HepG2 (cell line): ENCODE measurements around the gene CR2. TPM values are rescaled to one million over a fixed set of nuclear protein-coding genes. Genes with fewer than 3 reads are reported as not detected.

Experiments
- ATAC-seq: fragments of 200-7000 bp; cut with Tn5 transposase; 3 replicates; pipeline ENCODE4 v1.9.1; 2020; ENCODE audit warnings: mild to moderate bottlenecking, moderate library complexity
- BruUV-seq: library from RNA; stranded (reverse); fragments of 400-500 nt; replicated peaks from 2 replicates; lab custom pipeline; 2021; lab: Mats Ljungman, UMichigan
- CTCF ChIA-PET: fragments of 300-600 bp; formaldehyde crosslinking; extraction: SDS; loops from one replicate; lab custom pipeline; 2021; ENCODE audit warnings: low total read pairs, inconsistent platforms, low intra/inter-chr PET ratio; lab: Yijun Ruan, JAX
- POLR2A ChIA-PET: fragments of 350-600 bp; sonication (Branson Sonifier 250); formaldehyde crosslinking; loops from one replicate; lab custom pipeline; 2020; ENCODE audit warnings: antibody characterized with exemption, inconsistent platforms; lab: Yijun Ruan, JAX
- DNase-seq: peaks from one replicate; pipeline ENCODE4 v3.0.0-alpha.2; 2015; ENCODE audit warnings: low spot score
- FAIRE-seq: peaks from 3 replicates; lab custom pipeline; 2011; peaks lifted over from hg19 to GRCh38; lab: Jason Lieb, UNC
- H2AFZ ChIP-seq: one replicate; pipeline ENCODE4 v1.6.1; 2011; ENCODE audit warnings: low read length, inconsistent platforms
- H3K27ac ChIP-seq: fragments of 300-600 bp; 3 replicates; pipeline ENCODE4 v1.8.0; 2011; ENCODE audit warnings: mixed run types, mild to moderate bottlenecking, mixed read lengths, low read length, inconsistent platforms; ENCODE audit not compliant: insufficient read depth; ENCODE audit errors: extremely low read length
- H3K27me3 ChIP-seq, 2 experiments: fragments of 200-600 bp in 1 of 2; 2 replicates in 1 of 2; 3 replicates in 1 of 2; pipeline versions ENCODE4 v1.6.0 to v1.8.0; 2011; ENCODE audit warnings: low read length in 2 of 2, mild to moderate bottlenecking in 2 of 2, moderate library complexity in 2 of 2, inconsistent platforms in 1 of 2; ENCODE audit not compliant: insufficient read depth in 2 of 2, control insufficient read depth in 1 of 2
- H3K36me3 ChIP-seq, 2 experiments: fragments of 200-600 bp in 1 of 2; replicated peaks in 1 of 2; 2 replicates in 1 of 2; 3 replicates in 1 of 2; pipeline versions ENCODE4 v1.5.1 to v1.8.0; 2011; ENCODE audit warnings: low read length in 2 of 2, inconsistent platforms in 1 of 2; ENCODE audit not compliant: insufficient read depth in 2 of 2, control insufficient read depth in 1 of 2
- H3K4me1 ChIP-seq: 2 replicates; pipeline ENCODE4 v1.5.1; 2012; ENCODE audit warnings: low read length, inconsistent platforms; ENCODE audit not compliant: insufficient read depth
- H3K4me2 ChIP-seq: 2 replicates; pipeline ENCODE4 v1.6.0; 2011; ENCODE audit warnings: low read depth, low read length, inconsistent platforms
- H3K4me3 ChIP-seq, 3 experiments: fragments of 200-600 bp in 1 of 3; sonication (generic), shearing (Covaris generic) in 1 of 3; replicated peaks in 1 of 3; 2 replicates each; pipeline ENCODE4 v1.5.1; 2011 to 2016; ENCODE audit warnings: low read length in 3 of 3, inconsistent platforms in 2 of 3, low read depth in 2 of 3, mild to moderate bottlenecking in 2 of 3, control low read depth in 1 of 3, mixed read lengths in 1 of 3; ENCODE audit not compliant: insufficient read depth in 1 of 3
- H3K79me2 ChIP-seq: one replicate; pipeline ENCODE4 v1.6.1; 2011; ENCODE audit warnings: low read length, inconsistent platforms; ENCODE audit not compliant: insufficient read depth
- H3K9ac ChIP-seq: 2 replicates; pipeline ENCODE4 v1.6.0; 2011; ENCODE audit warnings: mild to moderate bottlenecking, low read depth, low read length, inconsistent platforms; ENCODE audit not compliant: insufficient read depth
- H3K9me3 ChIP-seq: 2 replicates; pipeline ENCODE4 v1.5.1; 2012; ENCODE audit warnings: mild to moderate bottlenecking, low read length
- H4K20me1 ChIP-seq: 2 replicates; pipeline ENCODE4 v1.6.0; 2011; ENCODE audit warnings: inconsistent platforms, mild to moderate bottlenecking, low read length, moderate library complexity; ENCODE audit not compliant: insufficient read depth
- BCL6 ChIP-seq: IDR thresholded peaks from 2 replicates; pipeline ENCODE4 v1.6.1; 2016; ENCODE audit warnings: missing genetic modification reagents, missing compliant biosample characterization
- JUND ChIP-seq: sonication (generic); formaldehyde crosslinking; IDR thresholded peaks from 2 replicates; pipeline ENCODE4 v1.8.0; 2022; ENCODE audit warnings: mild to moderate bottlenecking, missing genetic modification reagents
- SOX6 ChIP-seq, 2 experiments: fragments of 450-650 bp in 1 of 2; sonication (generic) in 1 of 2; formaldehyde crosslinking in 1 of 2; IDR thresholded peaks; 2 replicates each; pipeline versions ENCODE4 v1.4.0 to v1.6.1; 2017 to 2020; ENCODE audit warnings: antibody characterized with exemption in 1 of 2, mild to moderate bottlenecking in 1 of 2, missing genetic modification reagents in 1 of 2
- ZBTB25 ChIP-seq: IDR thresholded peaks from 2 replicates; pipeline ENCODE4 v1.6.1; 2018; ENCODE audit warnings: missing genetic modification reagents
- ZMYM4 ChIP-seq: sonication (generic); formaldehyde crosslinking; IDR thresholded peaks from 2 replicates; pipeline ENCODE4 v1.8.1; 2023; ENCODE audit warnings: mild to moderate bottlenecking, missing genetic modification reagents
- ZNF281 ChIP-seq: sonication (generic); formaldehyde crosslinking; IDR thresholded peaks from 2 replicates; pipeline ENCODE4 v1.4.0; 2020; ENCODE audit warnings: missing genetic modification reagents, borderline replicate concordance
- ZNF407 ChIP-seq: sonication (generic); formaldehyde crosslinking; IDR thresholded peaks from one replicate; pipeline ENCODE4 v1.5.1; 2020; ENCODE audit warnings: mild to moderate bottlenecking, missing genetic modification reagents; ENCODE audit errors: not compliant biosample characterization
- ZNF558 ChIP-seq: sonication (generic); formaldehyde crosslinking; IDR thresholded peaks from 2 replicates; pipeline ENCODE4 v1.9.0; 2022; ENCODE audit warnings: mild to moderate bottlenecking, missing genetic modification reagents, borderline replicate concordance
- ZNF576 ChIP-seq: sonication (generic); formaldehyde crosslinking; IDR thresholded peaks from 2 replicates; pipeline ENCODE4 v1.4.0; 2020; ENCODE audit warnings: mild to moderate bottlenecking, missing genetic modification reagents
- ZNF639 ChIP-seq: conservative IDR thresholded peaks from 2 replicates; pipeline ENCODE4 v1.6.1; 2018; ENCODE audit warnings: missing genetic modification reagents
- WGBS: methylation state at CpG from one replicate; pipeline ENCODE4 v1.1.6; 2017; ENCODE audit warnings: low lambda C conversion rate; 5-methylcytosine and 5-hydroxymethylcytosine counted together
- in situ Hi-C: cut with HindIII; loops from 2 replicates; pipeline ENCODE4 v1.10.0; 2017; ENCODE audit warnings: low pct_unique_long_range_greater_than_20kb; ENCODE audit not compliant: extremely low pct_ligation_motif_present
- intact Hi-C: fragments of 100-400 bp; cut with micrococcal nuclease; formaldehyde crosslinking; loops from one replicate; pipeline ENCODE4 v1.10.0; 2022; ENCODE audit not compliant: unreplicated experiment
- polyA plus RNA-seq, 8 experiments: library from polyadenylated mRNA; depleted of rRNA in 3 of 8; stranded (reverse) in 7 of 8; unstranded in 1 of 8; fragments of >200 nt; fragmentation: Illumina TruSeq in 4 of 8; extraction: Trizol in 4 of 8; gene quantifications; 2 replicates each; pipeline versions ENCODE4 v1.2.1 to v1.2.3, GENCODE V29; 2011 to 2016; ENCODE audit warnings: low read depth in 4 of 8, missing spikeins in 1 of 8, mixed read lengths in 1 of 8; ENCODE audit not compliant: insufficient read depth in 1 of 8
- total RNA-seq, 5 experiments: library from RNA; depleted of rRNA; stranded (reverse); fragments of >200 nt; fragmentation: Illumina TruSeq; extraction: Trizol; gene quantifications; 2 replicates each; pipeline ENCODE4 v1.2.3, GENCODE V29; 2016; ENCODE audit warnings: low read depth in 1 of 5

The CR2 gene
- total and polyA plus RNA-seq, 2 of the 13 experiments (the other 11 are each of a cell fraction or from before 2014, with no cell fraction given): not detected

- WGBS: 1% methylated on average over 3 of the region's 3 CpGs
- H2AFZ ChIP-seq: no peak overlapping the region
- H3K27ac ChIP-seq: no peak overlapping the region
- no peaks in the 10 kb centered on the region for H4K20me1 ChIP-seq
- no peaks in the 10 kb centered on the region for H3K36me3 ChIP-seq
- H3K9me3 ChIP-seq: no peaks in the 10 kb centered on the region
- no peak overlapping the region for H3K4me3 ChIP-seq
- in situ Hi-C loops: no loop called here
- DNase-seq (no peak), ATAC-seq (no peak), FAIRE-seq (no peak)
- ChIA-PET CTCF (no interaction called here), POLR2A (no interaction called here)
- intact Hi-C loops: no loop called here
- H3K9ac ChIP-seq: no peak overlapping the region
- peaks cover 0 to 11% of the 10 kb centered on the region in 2 experiments; a peak in 3 of 5 replicates for H3K27me3 ChIP-seq
- H3K4me2 ChIP-seq: no peak overlapping the region
- H3K4me1 ChIP-seq: no peaks in the 10 kb centered on the region
- no peaks in the 10 kb centered on the region for H3K79me2 ChIP-seq
- no TSS peak for BruUV-seq
- TF ChIP-seq BCL6 (CRISPR knock-in tag) (no peak), ZMYM4 (CRISPR knock-in tag) (no peak), SOX6 (IDR thresholded peaks at IDR 0.05) (no peak), SOX6 (CRISPR knock-in tag; IDR thresholded peaks at IDR 0.05) (no peak), ZBTB25 (CRISPR knock-in tag) (no peak), ZNF407 (CRISPR knock-in tag) (no peak), JUND (CRISPR knock-in tag) (no peak), ZNF558 (CRISPR knock-in tag) (no peak), ZNF576 (CRISPR knock-in tag) (no peak), ZNF639 (CRISPR knock-in tag) (no peak), ZNF281 (CRISPR knock-in tag) (no peak)
These were observed 49.8 kb downstream of the CR2 start for GRCh38 chr1:207503950-207504349.
